SU-DHL-6 (cell line): Measurements from ENCODE around the gene IGFLR1.
A peak's percentile ranks its signal among the peaks of the same experiment; 100 is the strongest.

Source experiments
- H2AFZ ChIP-seq: fragments of 200-600 bp; sonication (generic); 2 replicates; pipeline ENCODE4 v1.6.1; 2014; ENCODE audit warnings: low read depth, mild to moderate bottlenecking, moderate library complexity, mixed read lengths, antibody characterized with exemption, low read length; ENCODE audit not compliant: severe bottlenecking
- H3F3A ChIP-seq: fragments of 200-600 bp; shearing (Covaris generic); 2 replicates; pipeline ENCODE4 v1.6.0; 2016; ENCODE audit warnings: antibody characterized with exemption, mild to moderate bottlenecking; ENCODE audit not compliant: insufficient read depth
- H3K27ac ChIP-seq: fragments of 200-600 bp; sonication (generic); 2 replicates; pipeline ENCODE4 v1.5.1; 2016; ENCODE audit warnings: low read depth, mild to moderate bottlenecking, low read length, moderate library complexity, mixed read lengths
- H3K27me3 ChIP-seq: fragments of 200-600 bp; sonication (generic), shearing (Covaris generic); 2 replicates; pipeline ENCODE4 v1.6.0; 2014; ENCODE audit warnings: mild to moderate bottlenecking, low read length
- H3K36me3 ChIP-seq: fragments of 200-600 bp; sonication (generic); 2 replicates; pipeline ENCODE4 v1.6.1; 2014; ENCODE audit warnings: mild to moderate bottlenecking, low read length, mixed read lengths
- H3K4me2 ChIP-seq: fragments of 300-600, 200-600 bp; shearing (Covaris generic), sonication (generic); 2 replicates; pipeline ENCODE4 v1.6.0; 2014; ENCODE audit warnings: low read length, low read depth, mild to moderate bottlenecking; ENCODE audit not compliant: poor library complexity, severe bottlenecking
- H3K4me3 ChIP-seq: fragments of 200-600 bp; sonication (generic); 2 replicates; pipeline ENCODE4 v1.5.1; 2014; ENCODE audit warnings: antibody characterized with exemption, low read length, mild to moderate bottlenecking, mixed read lengths; ENCODE audit not compliant: insufficient read depth, poor library complexity, severe bottlenecking
- H3K79me2 ChIP-seq: fragments of 200-600 bp; sonication (generic); 2 replicates; pipeline ENCODE4 v1.6.1; 2014; ENCODE audit warnings: mild to moderate bottlenecking, low read length, moderate library complexity; ENCODE audit not compliant: insufficient read depth
- H3K9ac ChIP-seq: fragments of 200-600 bp; sonication (generic); 2 replicates; pipeline ENCODE4 v1.7.0; 2014; ENCODE audit warnings: mild to moderate bottlenecking, low read length
- H3K9me2 ChIP-seq: fragments of 200-600 bp; sonication (generic); replicated peaks from 2 replicates; pipeline ENCODE4 v1.6.1; 2014; ENCODE audit warnings: low read length; ENCODE audit not compliant: insufficient read depth
- H3K9me3 ChIP-seq: fragments of 200-600 bp; sonication (generic); 2 replicates; pipeline ENCODE4 v1.6.1; 2014; ENCODE audit warnings: low read length, mixed read lengths; ENCODE audit not compliant: insufficient read depth
- H4K20me1 ChIP-seq: fragments of 200-600 bp; sonication (generic); 2 replicates; pipeline ENCODE4 v1.6.1; 2014; ENCODE audit warnings: low read depth, mild to moderate bottlenecking, antibody characterized with exemption, low read length, moderate library complexity, mixed read lengths
- CTCF ChIP-seq: fragments of 200-600 bp; sonication (generic); IDR thresholded peaks from one replicate; pipeline ENCODE4 v1.5.1; 2017; ENCODE audit warnings: antibody characterized with exemption, mild to moderate bottlenecking, low read length, moderate library complexity; ENCODE audit not compliant: insufficient read depth, poor library complexity, severe bottlenecking
- EZH2phosphoT487 ChIP-seq: fragments of 200-600 bp; sonication (generic), shearing (Covaris generic); conservative IDR thresholded peaks from 2 replicates; pipeline ENCODE4 v1.6.1; 2018; ENCODE audit warnings: mild to moderate bottlenecking, antibody characterized with exemption, low read length, moderate library complexity, mixed read lengths

IGFLR1 gene

GRCh38 chr19:35704218-35704617 lies 38.0 kb downstream of the IGFLR1 start, which contains the start of gene ZBTB32:
TSS of gene ZBTB32 (plus strand) at chr19:35704558. CDS start at chr19:35714627, 10,069 bp downstream.
- no peak within 1 kb of the TSS for H3K27ac ChIP-seq

GRCh38 chr19:35703343-35703742 lies 38.9 kb downstream of the IGFLR1 start:
- Histone ChIP-seq H2AFZ (no peak overlapping the region), H3K27ac (no peak overlapping the region), H3K79me2 (no peaks in the 10 kb centered on the region), H3K27me3 (no peaks in the 10 kb centered on the region), H3K9me2 (no peaks in the 10 kb centered on the region), H3K36me3 (no peaks in the 10 kb centered on the region), H3K9ac (no peak overlapping the region), H3F3A (no peaks in the 10 kb centered on the region), H3K9me3 (no peaks in the 10 kb centered on the region), H4K20me1 (no peaks in the 10 kb centered on the region), H3K4me3 (no peak overlapping the region), H3K4me2 (peak overlapping the region; percentile 79)
- no peak for TF ChIP-seq CTCF
- no peak for TF ChIP-seq EZH2phosphoT487

More at GRCh38 chr19:35704218-35704617, 38.0 kb downstream of the IGFLR1 start, which contains the start of gene ZBTB32:
- H3K27me3 ChIP-seq: no peaks in the 10 kb centered on the region
- no peaks in the 10 kb centered on the region for H3F3A ChIP-seq
- no peaks in the 10 kb centered on the region for H3K79me2 ChIP-seq
- H2AFZ ChIP-seq: no peak within 1 kb of the TSS
- H3K4me2 ChIP-seq: no peak within 1 kb of the TSS
- no peaks in the 10 kb centered on the region for H4K20me1 ChIP-seq
- no peak for TF ChIP-seq CTCF
- no peak within 1 kb of the TSS for H3K4me3 ChIP-seq
- no peaks in the 10 kb centered on the region for H3K36me3 ChIP-seq
- H3K9me2 ChIP-seq: no peaks in the 10 kb centered on the region
- H3K9me3 ChIP-seq: no peaks in the 10 kb centered on the region
- H3K9ac ChIP-seq: no peak within 1 kb of the TSS

- H3K36me3 ChIP-seq: no peaks in the 10 kb centered on the region
- TF ChIP-seq CTCF: no peak
- TF ChIP-seq EZH2phosphoT487: no peak
- no peaks in the 10 kb centered on the region for H3F3A ChIP-seq
- H2AFZ ChIP-seq: peak overlapping the region; percentile 99
- no peaks in the 10 kb centered on the region for H3K9me2 ChIP-seq
- peak overlapping the region; percentile 66 for H3K4me3 ChIP-seq
- H3K9ac ChIP-seq: peak overlapping the region; percentile 60
- no peaks in the 10 kb centered on the region for H3K27me3 ChIP-seq
- peak overlapping the region; percentile 79 for H3K4me2 ChIP-seq
- H3K9me3 ChIP-seq: no peaks in the 10 kb centered on the region
- no peak overlapping the region for H3K27ac ChIP-seq
- H3K79me2 ChIP-seq: no peaks in the 10 kb centered on the region
- no peaks in the 10 kb centered on the region for H4K20me1 ChIP-seq
Observed at GRCh38 chr19:35702223-35703012, 39.8 kb downstream of the IGFLR1 start.
